Mucosa of rectum (tissue), 2 donors: ENCODE results near the gene PI4KA.
A peak's percentile ranks its signal among the peaks of the same experiment; 100 is the strongest.
"Not testable (repeated sequence)": the region's sequence is repeated elsewhere in the genome, so short reads cannot be mapped to it uniquely, and the experiment has no call there.

ENCODE experiments used
- H3K27ac ChIP-seq, 2 donors: one replicate each; pipeline ENCODE4 v1.7.0; 2013; ENCODE audit warnings: inconsistent platforms in 2 of 2, low read depth in 2 of 2, low read length in 2 of 2
- H3K27me3 ChIP-seq, 2 donors: one replicate each; pipeline ENCODE4 v1.7.0; 2013; ENCODE audit warnings: low read length in 2 of 2; ENCODE audit not compliant: control insufficient read depth in 2 of 2, insufficient read depth in 2 of 2
- H3K36me3 ChIP-seq, 2 donors: one replicate each; pipeline ENCODE4 v1.7.0; 2013; ENCODE audit warnings: low read length in 2 of 2; ENCODE audit not compliant: control insufficient read depth in 2 of 2, insufficient read depth in 2 of 2
- H3K4me1 ChIP-seq, 2 donors: one replicate each; pipeline ENCODE4 v1.7.0; 2013; ENCODE audit warnings: low read length in 2 of 2, mild to moderate bottlenecking in 1 of 2; ENCODE audit not compliant: control insufficient read depth in 2 of 2, insufficient read depth in 2 of 2
- H3K4me3 ChIP-seq, 2 donors: one replicate each; pipeline ENCODE4 v1.7.0; 2013; ENCODE audit warnings: low read length in 2 of 2
- H3K9ac ChIP-seq, 2 donors: one replicate each; pipeline ENCODE4 v1.7.0; 2013; ENCODE audit warnings: low read length in 2 of 2, low read depth in 1 of 2, mild to moderate bottlenecking in 1 of 2
- H3K9me3 ChIP-seq, 2 donors: one replicate each; pipeline ENCODE4 v1.7.0; 2013; ENCODE audit warnings: low read length in 2 of 2; ENCODE audit not compliant: control insufficient read depth in 2 of 2
- donor health status: healthy.
- donor health status: Normal muscosa, but diverticular disease.

The PI4KA gene

DNA sequence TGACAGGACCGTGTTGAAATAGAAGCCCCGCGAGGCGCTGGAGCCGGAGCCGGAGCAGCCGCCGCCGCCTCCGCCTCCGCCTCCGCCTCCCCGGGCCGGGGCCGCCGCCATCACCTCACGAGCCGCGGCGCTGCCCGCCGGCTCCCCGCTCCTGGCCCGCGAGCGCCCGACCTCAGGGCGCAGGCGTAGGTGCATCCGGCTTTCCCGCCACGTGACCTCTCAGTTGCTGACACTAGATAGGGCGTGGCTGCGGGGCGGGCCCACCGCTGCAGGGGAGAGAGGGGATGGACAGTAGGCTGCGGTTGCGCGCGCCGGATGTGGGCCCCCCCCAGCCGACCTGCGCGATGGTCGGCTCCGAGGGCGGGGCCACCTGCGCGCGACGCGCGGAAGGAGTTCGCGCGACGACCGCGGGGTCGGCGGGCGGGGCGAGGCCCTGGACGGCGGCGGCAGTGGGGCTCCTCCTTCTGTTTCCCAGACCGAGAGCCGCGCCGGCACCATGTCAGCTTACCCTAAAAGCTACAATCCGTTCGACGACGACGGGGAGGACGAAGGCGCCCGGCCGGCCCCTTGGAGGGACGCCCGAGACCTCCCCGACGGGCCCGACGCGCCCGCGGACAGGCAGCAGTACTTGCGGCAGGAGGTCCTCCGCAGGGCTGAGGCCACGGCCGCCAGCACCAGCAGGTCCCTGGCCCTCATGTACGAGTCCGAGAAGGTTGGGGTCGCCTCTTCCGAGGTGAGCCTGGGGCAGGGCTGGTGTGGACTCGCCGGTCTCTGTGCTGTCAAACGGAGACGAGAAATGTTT is at the start of gene PI4KA, which contains the start of gene SNAP29:
PI4KA (minus strand) TSS at position 197 of the 802 bp plus-strand sequence; CDS start at position 111, 86 bp downstream.
SNAP29 (plus strand) TSS at position 393 of the 802 bp plus-strand sequence; CDS start at position 497, 104 bp downstream.
- H3K9ac ChIP-seq: peak within 1 kb of the TSS; percentile 75 to 94
- H3K4me3 ChIP-seq: peak within 1 kb of the TSS; percentile 79 to 97
- H3K27me3 ChIP-seq: no peaks in the 10 kb centered on the region
- H3K27ac ChIP-seq: peak within 1 kb of the TSS; percentile 84 to 86
- H3K4me1 ChIP-seq: peaks cover 17 to 18% of the 10 kb centered on the region in 2 donors
- no peaks in the 10 kb centered on the region for H3K36me3 ChIP-seq
- H3K9me3 ChIP-seq: no peaks in the 10 kb centered on the region

DNA sequence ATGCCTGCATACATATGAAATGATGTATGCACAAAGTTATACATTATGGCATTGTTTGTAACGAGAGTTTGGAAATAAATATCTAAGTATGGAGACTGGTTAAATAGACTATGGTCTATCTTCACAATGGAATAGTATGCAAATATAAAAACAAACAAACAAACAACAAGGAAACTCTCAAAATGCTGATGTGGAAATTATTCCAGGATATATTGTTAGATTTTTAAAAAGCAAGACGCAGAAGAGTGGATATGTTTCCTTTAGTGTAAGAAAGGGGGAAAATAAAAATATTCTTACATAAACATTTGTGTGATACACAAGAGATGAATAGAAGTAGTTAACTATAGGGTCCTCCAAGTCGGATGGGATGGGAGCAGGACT is 47.8 kb upstream of the PI4KA start:
- no peaks in the 10 kb centered on the region for H3K9me3 ChIP-seq
- H3K36me3 ChIP-seq: no peaks in the 10 kb centered on the region

DNA sequence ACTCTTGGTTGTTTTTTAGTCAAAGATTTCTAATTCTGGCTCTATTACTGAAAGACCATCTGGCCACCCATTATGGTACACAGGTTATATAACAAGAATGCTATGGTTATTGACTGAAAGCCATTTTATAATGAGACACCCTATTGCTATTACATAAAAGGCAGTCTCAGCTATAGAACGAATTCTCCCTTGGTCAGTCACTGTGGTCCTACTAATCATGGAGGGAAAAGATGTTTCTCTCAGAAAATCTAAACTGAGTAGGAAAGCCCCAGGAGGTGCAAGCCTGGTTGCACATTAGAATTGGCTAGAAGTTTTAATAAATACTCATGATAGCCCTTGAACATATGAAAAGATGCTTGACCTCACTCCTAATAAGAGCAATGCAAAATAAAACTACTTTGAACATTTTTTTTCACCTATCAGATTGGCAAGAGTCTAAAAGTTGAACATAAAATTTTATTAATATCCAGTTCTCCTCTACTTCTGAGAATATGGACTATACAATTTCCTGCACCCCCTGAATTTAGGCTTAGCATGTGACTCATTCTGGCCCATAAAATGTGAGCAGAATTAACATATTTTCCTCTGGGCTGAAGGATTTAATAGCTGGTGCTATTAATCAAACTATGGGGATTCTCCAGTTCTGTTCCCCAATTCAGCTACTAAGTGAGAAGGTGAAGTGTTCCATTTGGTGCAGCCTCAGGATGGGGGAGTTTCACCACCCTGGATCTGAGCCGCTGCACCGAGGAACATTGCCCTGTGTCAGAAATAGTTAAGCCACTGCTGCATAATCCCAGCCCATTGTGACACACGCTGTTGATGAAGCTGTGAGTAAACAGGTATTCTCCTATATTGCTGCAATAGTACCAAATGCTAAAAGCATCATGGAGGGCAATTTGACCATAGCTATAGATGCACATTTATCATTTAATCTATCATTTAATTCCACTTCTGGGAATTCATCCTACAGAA is 47.1 kb upstream of the PI4KA start:
- H3K9ac ChIP-seq: no peak overlapping the region
- no peak overlapping the region for H3K4me3 ChIP-seq
- no peak overlapping the region for H3K27ac ChIP-seq
- no peaks in the 10 kb centered on the region for H3K4me1 ChIP-seq
- no peaks in the 10 kb centered on the region for H3K27me3 ChIP-seq
- H3K9me3 ChIP-seq: no peaks in the 10 kb centered on the region
- no peaks in the 10 kb centered on the region for H3K36me3 ChIP-seq

More for the DNA sequence above, 47.8 kb upstream of the PI4KA start:
- Histone ChIP-seq H3K4me1 (no peaks in the 10 kb centered on the region), H3K4me3 (no peak overlapping the region), H3K27me3 (no peaks in the 10 kb centered on the region), H3K27ac (no peak overlapping the region), H3K9ac (no peak overlapping the region)

DNA sequence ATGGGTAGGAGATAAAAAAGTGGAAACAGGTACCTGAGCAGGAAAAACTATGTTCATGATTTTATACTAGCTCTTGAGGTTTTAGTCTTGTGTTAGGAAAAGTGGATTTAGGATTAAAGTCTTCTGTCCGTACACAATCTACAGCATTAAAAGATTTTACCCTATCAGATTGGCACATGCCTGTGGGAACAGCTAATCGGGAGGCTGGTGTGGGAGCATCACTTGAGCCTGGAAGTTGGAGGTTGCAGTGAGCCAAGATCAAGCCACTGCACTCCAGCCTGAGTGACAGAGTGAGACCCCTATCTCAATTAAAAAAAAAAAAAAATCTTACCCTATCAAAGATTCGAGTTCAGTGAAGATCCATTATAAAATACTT is 46.4 kb upstream of the PI4KA start:
- Histone ChIP-seq H3K27me3 (no peaks in the 10 kb centered on the region), H3K36me3 (no peaks in the 10 kb centered on the region), H3K4me1 (no peaks in the 10 kb centered on the region), H3K9ac (no peak overlapping the region), H3K9me3 (no peaks in the 10 kb centered on the region), H3K4me3 (no peak overlapping the region), H3K27ac (no peak overlapping the region)

DNA sequence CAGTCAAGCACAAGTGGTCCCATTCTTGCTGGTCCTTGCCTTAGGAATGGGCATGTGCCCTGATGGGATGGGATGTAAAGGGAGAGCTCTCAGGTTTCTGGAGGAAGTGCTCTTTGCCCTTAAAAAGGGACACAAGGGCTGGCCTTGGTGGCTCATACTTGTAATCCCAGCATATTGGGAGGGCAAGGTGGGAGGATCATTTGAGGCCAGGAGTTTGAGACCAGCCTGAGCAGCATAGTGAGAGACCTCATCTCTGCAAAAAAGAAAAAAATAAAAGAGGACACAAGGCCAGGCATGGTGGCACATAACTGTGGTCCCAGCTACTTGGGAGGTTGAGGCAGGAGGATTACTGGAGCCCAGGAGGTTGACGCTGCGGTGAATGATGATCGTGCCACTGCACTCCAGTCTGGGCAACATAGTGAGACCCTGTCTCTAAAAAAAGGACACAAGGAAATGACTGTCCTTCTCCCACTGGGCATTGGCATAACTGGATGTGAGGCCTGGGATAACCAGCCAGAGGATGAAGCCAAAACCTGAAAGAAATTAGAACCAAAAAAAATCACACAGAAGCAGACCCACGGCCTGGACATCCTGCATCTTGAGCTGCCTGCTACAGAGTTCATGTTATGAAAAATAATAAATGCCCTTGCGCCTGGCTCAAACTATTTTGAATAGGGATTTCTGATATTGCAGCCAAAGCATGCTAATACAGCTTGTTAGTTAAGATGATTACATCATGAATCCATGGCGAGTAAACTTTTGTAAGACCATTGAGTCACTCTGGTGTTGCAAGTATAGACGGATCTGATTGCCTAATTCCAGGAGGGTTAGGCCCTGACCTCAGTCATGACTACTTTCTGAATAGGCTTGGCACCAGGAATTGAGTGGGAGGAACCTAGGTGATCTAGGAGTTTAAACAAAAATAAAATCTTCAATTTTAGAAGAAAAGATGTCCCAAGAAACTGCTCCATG is 45.7 kb upstream of the PI4KA start:
- no peaks in the 10 kb centered on the region for H3K9me3 ChIP-seq
- H3K9ac ChIP-seq: no peak overlapping the region
- H3K4me1 ChIP-seq: no peaks in the 10 kb centered on the region
- H3K36me3 ChIP-seq: no peaks in the 10 kb centered on the region
- no peaks in the 10 kb centered on the region for H3K27me3 ChIP-seq
- no peak overlapping the region for H3K4me3 ChIP-seq
- no peak overlapping the region for H3K27ac ChIP-seq

DNA sequence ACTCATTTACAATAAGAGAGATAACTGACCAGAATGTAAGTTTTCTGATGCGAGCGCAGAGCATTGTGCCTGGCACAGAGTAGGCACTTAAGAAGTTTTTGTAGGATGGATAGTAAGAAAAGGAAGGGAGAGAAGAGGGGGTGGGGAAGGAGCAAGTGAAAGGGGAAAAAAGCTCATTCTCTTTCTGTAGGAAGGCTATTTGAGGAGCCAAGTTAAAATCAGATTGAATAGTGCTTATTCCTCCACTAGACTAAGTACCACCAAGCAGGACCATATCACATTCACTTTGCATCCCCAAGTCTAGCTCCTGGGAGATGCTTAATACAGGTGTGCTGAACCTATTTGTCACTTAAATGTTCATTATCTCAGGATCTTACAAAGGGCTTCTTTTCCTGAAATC is 44.5 kb upstream of the PI4KA start:
- Histone ChIP-seq H3K27me3 (no peaks in the 10 kb centered on the region), H3K4me3 (no peak overlapping the region), H3K9me3 (no peaks in the 10 kb centered on the region), H3K4me1 (no peaks in the 10 kb centered on the region), H3K9ac (no peak overlapping the region), H3K27ac (no peak overlapping the region), H3K36me3 (no peaks in the 10 kb centered on the region)

DNA sequence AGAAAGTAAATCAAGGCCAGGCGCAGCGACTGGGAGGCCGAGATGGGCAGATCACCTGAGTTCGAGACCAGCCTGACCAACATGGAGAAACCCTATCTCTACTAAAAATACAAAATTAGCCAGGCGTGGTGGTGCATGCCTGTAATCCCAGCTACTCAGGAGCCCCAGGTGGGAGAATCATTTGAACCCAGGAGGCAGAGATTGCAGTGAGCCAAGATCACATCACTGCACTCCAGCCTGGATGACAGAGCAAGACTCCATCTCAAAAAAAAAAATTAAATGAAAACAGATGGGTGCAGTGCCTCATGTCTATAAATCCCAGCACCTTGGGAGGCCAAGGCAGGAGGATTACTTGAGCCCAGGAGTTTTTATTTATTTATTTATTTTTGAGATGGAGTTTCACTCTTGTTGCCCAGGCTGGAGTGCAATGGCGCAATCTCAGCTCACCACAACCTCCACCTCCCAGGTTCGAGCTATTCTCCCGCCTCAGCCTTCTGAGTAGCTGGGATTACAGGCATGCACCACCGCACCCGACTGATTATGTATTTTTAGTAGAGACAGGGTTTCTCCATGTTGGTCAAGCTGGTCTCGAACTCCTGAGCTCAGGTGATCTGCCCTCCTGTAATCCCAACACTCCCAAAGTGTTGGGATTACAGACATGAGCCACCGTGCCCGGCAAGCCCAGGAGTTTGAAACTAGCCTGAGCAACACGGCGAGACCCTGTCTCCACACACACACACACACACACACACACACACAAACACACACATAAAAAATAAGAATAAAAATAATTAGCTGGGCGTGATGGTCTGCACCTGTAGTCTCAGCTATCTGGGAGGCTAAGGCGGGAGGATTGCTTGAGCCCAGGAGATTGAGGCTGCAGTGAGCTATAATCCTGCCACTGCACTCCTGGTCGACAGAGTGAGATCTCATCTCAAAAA is 42.8 kb upstream of the PI4KA start:
- H3K4me3 ChIP-seq, H3K36me3 ChIP-seq, H3K9me3 ChIP-seq, H3K27me3 ChIP-seq, H3K4me1 ChIP-seq, H3K27ac ChIP-seq, H3K9ac ChIP-seq: not testable (repeated sequence)

DNA sequence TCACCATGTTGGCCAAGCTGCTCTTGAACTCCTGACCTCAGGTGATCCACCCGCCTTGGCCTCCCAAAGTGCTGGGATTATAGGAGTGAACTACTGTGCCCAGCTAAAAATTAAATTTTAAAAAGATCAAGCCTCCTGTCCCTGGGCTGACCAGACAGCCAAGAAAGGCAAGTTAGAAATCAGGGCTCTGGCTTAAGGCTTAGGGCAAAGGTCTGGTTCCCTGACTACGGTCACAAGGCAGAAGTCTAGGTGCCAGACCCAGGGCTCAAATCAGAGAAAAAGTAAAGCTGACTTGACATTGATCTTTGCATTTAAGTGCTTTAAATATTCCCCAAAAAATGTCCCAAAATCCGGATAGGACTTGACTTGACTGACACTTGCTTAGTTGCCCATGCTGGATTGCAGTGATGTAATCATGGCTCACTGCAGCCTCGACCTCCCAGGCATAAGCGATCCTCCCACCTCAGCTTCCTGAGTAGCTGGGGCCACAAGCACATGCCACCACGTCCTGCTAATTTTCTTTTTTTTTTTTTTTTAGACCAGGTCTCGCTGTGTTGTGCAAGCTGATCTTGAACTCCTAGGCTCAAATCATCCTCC is 41.3 kb upstream of the PI4KA start:
- no peaks in the 10 kb centered on the region for H3K36me3 ChIP-seq
- no peak overlapping the region for H3K4me3 ChIP-seq
- H3K27ac ChIP-seq: no peak overlapping the region
- H3K4me1 ChIP-seq: no peaks in the 10 kb centered on the region
- H3K27me3 ChIP-seq: no peaks in the 10 kb centered on the region
- no peak overlapping the region for H3K9ac ChIP-seq
- H3K9me3 ChIP-seq: no peaks in the 10 kb centered on the region
